ENCODE measurements around the gene TMEM207. TPM values are rescaled to one million over a fixed set of nuclear protein-coding genes. Genes with fewer than 3 reads are reported as not detected.

TMEM207 gene
- polyA plus RNA-seq, 1 of the 3 experiments (the other 2 are of a cell fraction) = not detected

- H4K20me1 ChIP-seq (ENCODE audit: insufficient read depth) = no peaks in the 10 kb centered on the region
- H3K27me3 ChIP-seq (ENCODE audit: insufficient read depth) = no peaks in the 10 kb centered on the region
- no peak overlapping the region for H3K4me2 ChIP-seq
- H3K9me2 ChIP-seq = no peaks in the 10 kb centered on the region
- TF ChIP-seq ZBTB33 (IDR thresholded peaks at IDR 0.05; ENCODE audit: borderline replicate concordance, low read depth) = no peak
- TF ChIP-seq TAF1 (IDR thresholded peaks at IDR 0.05; ENCODE audit: borderline replicate concordance, low read depth, low read length) = no peak
- TF ChIP-seq RAD21 (IDR thresholded peaks at IDR 0.05; ENCODE audit: low read length) = no peak
- TF ChIP-seq MXI1 (IDR thresholded peaks at IDR 0.05; ENCODE audit: low read depth, low read length) = no peak
- TF ChIP-seq TEAD4 (IDR thresholded peaks at IDR 0.05; ENCODE audit: borderline replicate concordance, insufficient read depth) = no peak
- no peak for TF ChIP-seq JUND (IDR thresholded peaks at IDR 0.05)
- no peak for TF ChIP-seq NFIC (IDR thresholded peaks at IDR 0.05; ENCODE audit: borderline replicate concordance)
- TF ChIP-seq USF1 (IDR thresholded peaks at IDR 0.05; ENCODE audit: borderline replicate concordance, low read depth) = no peak
- no peak for TF ChIP-seq GATA2 (CRISPR knock-in tag; IDR thresholded peaks at IDR 0.05)
- no peak for TF ChIP-seq CHD2 (IDR thresholded peaks at IDR 0.05; ENCODE audit: low read length, partially characterized antibody)
- H3K4me3 ChIP-seq (ENCODE audit: low read depth in 2 of 2, low read length in 1 of 2) = no peak overlapping the region
- no peaks in the 10 kb centered on the region; a peak in 1 of 4 replicates for H3K4me1 ChIP-seq (ENCODE audit: control insufficient read depth in 1 of 2, insufficient read depth in 2 of 2, low read depth in 1 of 2, low read length in 1 of 2)
- POLR2A ChIA-PET = no interaction called here
- no peak for DNase-seq
- no peaks in the 10 kb centered on the region for H3K79me2 ChIP-seq (ENCODE audit: insufficient read depth)
- H3K27ac ChIP-seq (ENCODE audit: low read depth in 2 of 2, low read length in 1 of 2) = no peak overlapping the region
- H3K36me3 ChIP-seq (replicated peaks in 1 of 2; ENCODE audit: control insufficient read depth in 1 of 2, insufficient read depth in 2 of 2, low read length in 1 of 2) = no peaks in the 10 kb centered on the region
- no peak overlapping the region for H2AFZ ChIP-seq (ENCODE audit: low read depth)
- no peaks in the 10 kb centered on the region for H3F3A ChIP-seq (replicated peaks; ENCODE audit: insufficient read depth)
- H3K9ac ChIP-seq = no peak overlapping the region
- CTCF ChIA-PET = no interaction called here
- no peaks in the 10 kb centered on the region for H3K9me3 ChIP-seq
- 17% methylated on average over 6 of the region's 6 CpGs for WGBS (ENCODE audit: low lambda C conversion rate)
These were observed 3.0 kb downstream of the TMEM207 start for GRCh38 chr3:190446573-190447279.

GRCh38 chr3:190444576-190445145, 5.0 kb downstream of the TMEM207 start:
- H3K9ac ChIP-seq = no peak overlapping the region
- no peaks in the 10 kb centered on the region for H3K36me3 ChIP-seq (replicated peaks in 1 of 2; ENCODE audit: control insufficient read depth in 1 of 2, insufficient read depth in 2 of 2, low read length in 1 of 2)
- no peaks in the 10 kb centered on the region for H3K9me3 ChIP-seq
- no peak overlapping the region for H3K4me3 ChIP-seq (ENCODE audit: low read depth in 2 of 2, low read length in 1 of 2)
- no peak overlapping the region for H3K27ac ChIP-seq (ENCODE audit: low read depth in 2 of 2, low read length in 1 of 2)
- H4K20me1 ChIP-seq (ENCODE audit: insufficient read depth) = no peaks in the 10 kb centered on the region
- no peaks in the 10 kb centered on the region for H3K9me2 ChIP-seq
- peaks cover 5% of the 10 kb centered on the region; the same call in 1 of the 2 replicates for H3K27me3 ChIP-seq (ENCODE audit: insufficient read depth)
- POLR2A ChIA-PET = no interaction called here
- H3K79me2 ChIP-seq (ENCODE audit: insufficient read depth) = no peaks in the 10 kb centered on the region
- no peak overlapping the region for H2AFZ ChIP-seq (ENCODE audit: low read depth)
- WGBS (ENCODE audit: low lambda C conversion rate) = 48% methylated on average over 3 of the region's 3 CpGs
- DNase-seq = no peak
- no peak for TF ChIP-seq TAF1 (IDR thresholded peaks at IDR 0.05; ENCODE audit: borderline replicate concordance, low read depth, low read length)
- TF ChIP-seq GATA2 (CRISPR knock-in tag; IDR thresholded peaks at IDR 0.05) = no peak
- TF ChIP-seq FOSL2 (IDR thresholded peaks at IDR 0.05; ENCODE audit: borderline replicate concordance, low read depth) = no peak
- no peak for TF ChIP-seq FOXJ3 (CRISPR knock-in tag; IDR thresholded peaks at IDR 0.05)
- TF ChIP-seq IRF3 (IDR thresholded peaks at IDR 0.05; ENCODE audit: low read depth, low read length) = no peak
- TF ChIP-seq NRF1 (IDR thresholded peaks at IDR 0.05; ENCODE audit: low read depth, low read length) = no peak
- no peak for TF ChIP-seq NFIC (IDR thresholded peaks at IDR 0.05; ENCODE audit: borderline replicate concordance)
- TF ChIP-seq TCF12 (IDR thresholded peaks at IDR 0.05) = no peak
- no peak for TF ChIP-seq MEF2A (IDR thresholded peaks at IDR 0.05; ENCODE audit: borderline replicate concordance, low read depth)
- no peak for TF ChIP-seq SMC3 (IDR thresholded peaks at IDR 0.05; ENCODE audit: low read depth, low read length)
- TF ChIP-seq CHD2 (IDR thresholded peaks at IDR 0.05; ENCODE audit: low read length, partially characterized antibody) = no peak
- no peak for TF ChIP-seq RAD21 (IDR thresholded peaks at IDR 0.05; ENCODE audit: low read length)
- no peak for TF ChIP-seq USF1 (IDR thresholded peaks at IDR 0.05; ENCODE audit: borderline replicate concordance, low read depth)
- TF ChIP-seq YY1 (IDR thresholded peaks at IDR 0.05; ENCODE audit: low read depth) = no peak
- CTCF ChIA-PET = no interaction called here
- H3F3A ChIP-seq (replicated peaks; ENCODE audit: insufficient read depth) = no peaks in the 10 kb centered on the region
- H3K4me2 ChIP-seq = no peak overlapping the region
- H3K4me1 ChIP-seq (ENCODE audit: control insufficient read depth in 1 of 2, insufficient read depth in 2 of 2, low read depth in 1 of 2, low read length in 1 of 2) = no peaks in the 10 kb centered on the region; a peak in 1 of 4 replicates

Measured in SK-N-SH (cell line).